Stimulated activated CD4-positive, alpha-beta T cell treated with anti-CD3 and anti-CD28 coated beads, Interleukin-1b, Interleukin-23, amount 100 ng/mL, for 48 hours (primary cell): ENCODE measurements around the gene HAGHL.
"Not testable (repeated sequence)": the region's sequence is repeated elsewhere in the genome, so short reads cannot be mapped to it uniquely, and the experiment has no call there.

ENCODE experiments used
- DNase-seq: peaks from one replicate; pipeline ENCODE4 v3.0.0-alpha.2; 2020

Gene HAGHL

GRCh38 chr16:689175-689897 is 37.6 kb upstream of the HAGHL start:
- no peak for DNase-seq

GRCh38 chr16:691242-691641 is 35.7 kb upstream of the HAGHL start:
- not testable (repeated sequence) for DNase-seq

GRCh38 chr16:692356-693108 is 34.4 kb upstream of the HAGHL start:
- DNase-seq = no peak

- no peak for DNase-seq
These were observed 33.5 kb upstream of the HAGHL start for GRCh38 chr16:693364-693763.

GRCh38 chr16:693766-694165 is 33.1 kb upstream of the HAGHL start:
- no peak for DNase-seq

- no peak for DNase-seq
These were observed 32.6 kb upstream of the HAGHL start for GRCh38 chr16:694187-694862.

GRCh38 chr16:694863-695354 is 32.0 kb upstream of the HAGHL start:
- no peak for DNase-seq

GRCh38 chr16:695355-696089 is 31.4 kb upstream of the HAGHL start:
- DNase-seq = peak; percentile 74

- DNase-seq = no peak
These were observed 27.8 kb upstream of the HAGHL start for GRCh38 chr16:698911-699671.

- DNase-seq = no peak
These were observed 26.0 kb upstream of the HAGHL start for GRCh38 chr16:700684-701584.

- no peak for DNase-seq
These were observed 24.6 kb upstream of the HAGHL start for GRCh38 chr16:702341-702740.

- DNase-seq = no peak
These were observed 23.5 kb upstream of the HAGHL start for GRCh38 chr16:703406-703805.

GRCh38 chr16:704047-704446 is 22.9 kb upstream of the HAGHL start:
- DNase-seq = no peak

GRCh38 chr16:704552-705380 is 22.1 kb upstream of the HAGHL start:
- no peak for DNase-seq

- DNase-seq = no peak
These were observed 21.3 kb upstream of the HAGHL start, which contains the start of gene FBXL16 for GRCh38 chr16:705431-706188. FBXL16 (minus strand) TSS chr16:705801; CDS start chr16:697405, 8,396 bp downstream.

- DNase-seq = no peak
These were observed 20.5 kb upstream of the HAGHL start for GRCh38 chr16:706189-707061.

GRCh38 chr16:707062-707538 is 19.8 kb upstream of the HAGHL start:
- DNase-seq = no peak

GRCh38 chr16:708019-708418 is 18.9 kb upstream of the HAGHL start:
- DNase-seq = no peak
